Measurements from ENCODE around the gene CHD8. TPM values are rescaled to one million over a fixed set of nuclear protein-coding genes. Genes with fewer than 3 reads are reported as not detected.
A peak's percentile ranks its signal among the peaks of the same experiment; 100 is the strongest.

The CHD8 gene
- total and polyA plus RNA-seq, 2 of the 13 experiments (the other 11 are each of a cell fraction or from before 2014, with no cell fraction given): 35.1 to 79.6 TPM

DNA sequence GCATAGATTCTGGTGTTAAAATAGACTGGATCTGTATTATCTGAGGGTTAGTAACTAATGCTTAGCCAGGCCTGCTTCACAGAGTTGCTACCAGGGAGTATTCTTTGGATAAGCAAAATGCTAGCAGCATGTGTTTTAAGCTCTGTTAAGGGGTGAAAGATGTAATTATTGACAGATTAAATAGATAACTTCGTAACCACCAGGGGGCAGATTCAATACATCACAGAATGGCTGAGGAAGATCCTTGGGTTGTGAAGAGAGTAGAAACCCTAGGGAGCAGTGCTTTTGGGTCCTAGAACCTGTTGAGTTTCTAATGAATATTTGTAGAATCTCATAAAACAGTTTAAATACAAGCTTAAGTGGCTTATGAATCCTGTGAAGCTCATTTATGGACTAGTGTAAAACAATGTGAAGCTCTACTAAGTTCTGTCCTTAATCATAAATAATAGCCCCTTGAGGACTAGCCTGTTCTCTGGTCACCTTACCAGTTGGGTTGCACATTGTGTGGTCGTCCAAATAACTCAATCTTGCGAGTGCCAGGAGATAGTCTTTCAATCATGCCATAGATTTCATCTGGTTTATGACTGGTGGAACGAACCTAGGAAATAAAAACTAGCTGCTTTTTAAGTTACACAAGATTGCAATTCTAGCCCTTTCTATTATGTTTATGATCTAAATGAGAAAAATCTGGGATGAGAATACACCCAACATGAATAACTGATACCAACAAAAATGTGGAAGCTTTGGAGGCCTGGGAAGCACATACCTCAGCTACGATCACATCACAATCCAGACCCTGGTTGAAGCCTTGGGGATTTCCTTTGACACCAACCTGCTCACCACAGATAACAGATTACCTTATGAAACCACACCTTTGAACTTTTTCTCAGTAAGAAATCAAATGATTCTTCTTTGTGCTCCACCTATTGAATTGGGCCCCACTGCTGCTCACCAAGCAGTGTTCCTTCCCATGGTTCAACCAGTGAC lies 42.9 kb upstream of the CHD8 start (continued):
- TF ChIP-seq NR1H2 (CRISPR knock-in tag; IDR thresholded peaks at IDR 0.05; ENCODE audit: borderline replicate concordance, low read depth) (no peak), AGO2 (optimal IDR thresholded peaks at IDR 0.05; ENCODE audit: low read depth, low read length) (no peak), ATF1 (CRISPR knock-in tag; IDR thresholded peaks at IDR 0.05) (no peak; the same call in 1 of the 2 replicates), SMC3 (IDR thresholded peaks at IDR 0.05; ENCODE audit: low read length) (peak; percentile 92), THAP11 (CRISPR knock-in tag; IDR thresholded peaks at IDR 0.05) (no peak), POLR2AphosphoS5 (IDR thresholded peaks at IDR 0.05; ENCODE audit: low read depth, low read length) (peak; percentile 64), RAD21 (CRISPR knock-in tag; IDR thresholded peaks at IDR 0.05) (peak; percentile 82), BORCS8-MEF2B (CRISPR knock-in tag; IDR thresholded peaks at IDR 0.05) (no peak), PLRG1 (conservative IDR thresholded peaks at IDR 0.05) (no peak), GABPA (IDR thresholded peaks at IDR 0.05; ENCODE audit: low read depth, low read length) (no peak), GABPA (CRISPR knock-in tag; IDR thresholded peaks at IDR 0.05; ENCODE audit: low read depth) (0 out of 2 replicates have a peak, but pooled peaks have one; percentile 11), GFI1 (CRISPR knock-in tag; IDR thresholded peaks at IDR 0.05; ENCODE audit: borderline replicate concordance) (no peak), ZNF33B (CRISPR knock-in tag; IDR thresholded peaks at IDR 0.05) (no peak), POLR2G (IDR thresholded peaks at IDR 0.05; ENCODE audit: low read depth, low read length) (peak; percentile 19; the same call in 1 of the 2 replicates), TGIF2 (CRISPR knock-in tag; IDR thresholded peaks at IDR 0.05) (no peak)
- TF ChIP-seq, protein P1, sequence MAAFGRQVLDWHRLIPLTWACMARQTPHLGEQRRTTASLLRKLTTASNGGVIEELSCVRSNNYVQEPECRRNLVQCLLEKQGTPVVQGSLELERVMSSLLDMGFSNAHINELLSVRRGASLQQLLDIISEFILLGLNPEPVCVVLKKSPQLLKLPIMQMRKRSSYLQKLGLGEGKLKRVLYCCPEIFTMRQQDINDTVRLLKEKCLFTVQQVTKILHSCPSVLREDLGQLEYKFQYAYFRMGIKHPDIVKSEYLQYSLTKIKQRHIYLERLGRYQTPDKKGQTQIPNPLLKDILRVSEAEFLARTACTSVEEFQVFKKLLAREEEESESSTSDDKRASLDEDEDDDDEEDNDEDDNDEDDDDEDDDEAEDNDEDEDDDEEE (CRISPR knock-in tag; IDR thresholded peaks at IDR 0.05): no peak
- TF ChIP-seq, protein P2, sequence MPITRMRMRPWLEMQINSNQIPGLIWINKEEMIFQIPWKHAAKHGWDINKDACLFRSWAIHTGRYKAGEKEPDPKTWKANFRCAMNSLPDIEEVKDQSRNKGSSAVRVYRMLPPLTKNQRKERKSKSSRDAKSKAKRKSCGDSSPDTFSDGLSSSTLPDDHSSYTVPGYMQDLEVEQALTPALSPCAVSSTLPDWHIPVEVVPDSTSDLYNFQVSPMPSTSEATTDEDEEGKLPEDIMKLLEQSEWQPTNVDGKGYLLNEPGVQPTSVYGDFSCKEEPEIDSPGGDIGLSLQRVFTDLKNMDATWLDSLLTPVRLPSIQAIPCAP (CRISPR knock-in tag; IDR thresholded peaks at IDR 0.05; ENCODE audit: low read depth): no peak
- TF ChIP-seq, protein P3, sequence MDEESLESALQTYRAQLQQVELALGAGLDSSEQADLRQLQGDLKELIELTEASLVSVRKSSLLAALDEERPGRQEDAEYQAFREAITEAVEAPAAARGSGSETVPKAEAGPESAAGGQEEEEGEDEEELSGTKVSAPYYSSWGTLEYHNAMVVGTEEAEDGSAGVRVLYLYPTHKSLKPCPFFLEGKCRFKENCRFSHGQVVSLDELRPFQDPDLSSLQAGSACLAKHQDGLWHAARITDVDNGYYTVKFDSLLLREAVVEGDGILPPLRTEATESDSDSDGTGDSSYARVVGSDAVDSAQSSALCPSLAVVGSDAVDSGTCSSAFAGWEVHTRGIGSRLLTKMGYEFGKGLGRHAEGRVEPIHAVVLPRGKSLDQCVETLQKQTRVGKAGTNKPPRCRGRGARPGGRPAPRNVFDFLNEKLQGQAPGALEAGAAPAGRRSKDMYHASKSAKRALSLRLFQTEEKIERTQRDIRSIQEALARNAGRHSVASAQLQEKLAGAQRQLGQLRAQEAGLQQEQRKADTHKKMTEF (CRISPR knock-in tag; IDR thresholded peaks at IDR 0.05): 0 out of 2 replicates have a peak, but pooled peaks have one; percentile 15
- TF ChIP-seq, protein P4, sequence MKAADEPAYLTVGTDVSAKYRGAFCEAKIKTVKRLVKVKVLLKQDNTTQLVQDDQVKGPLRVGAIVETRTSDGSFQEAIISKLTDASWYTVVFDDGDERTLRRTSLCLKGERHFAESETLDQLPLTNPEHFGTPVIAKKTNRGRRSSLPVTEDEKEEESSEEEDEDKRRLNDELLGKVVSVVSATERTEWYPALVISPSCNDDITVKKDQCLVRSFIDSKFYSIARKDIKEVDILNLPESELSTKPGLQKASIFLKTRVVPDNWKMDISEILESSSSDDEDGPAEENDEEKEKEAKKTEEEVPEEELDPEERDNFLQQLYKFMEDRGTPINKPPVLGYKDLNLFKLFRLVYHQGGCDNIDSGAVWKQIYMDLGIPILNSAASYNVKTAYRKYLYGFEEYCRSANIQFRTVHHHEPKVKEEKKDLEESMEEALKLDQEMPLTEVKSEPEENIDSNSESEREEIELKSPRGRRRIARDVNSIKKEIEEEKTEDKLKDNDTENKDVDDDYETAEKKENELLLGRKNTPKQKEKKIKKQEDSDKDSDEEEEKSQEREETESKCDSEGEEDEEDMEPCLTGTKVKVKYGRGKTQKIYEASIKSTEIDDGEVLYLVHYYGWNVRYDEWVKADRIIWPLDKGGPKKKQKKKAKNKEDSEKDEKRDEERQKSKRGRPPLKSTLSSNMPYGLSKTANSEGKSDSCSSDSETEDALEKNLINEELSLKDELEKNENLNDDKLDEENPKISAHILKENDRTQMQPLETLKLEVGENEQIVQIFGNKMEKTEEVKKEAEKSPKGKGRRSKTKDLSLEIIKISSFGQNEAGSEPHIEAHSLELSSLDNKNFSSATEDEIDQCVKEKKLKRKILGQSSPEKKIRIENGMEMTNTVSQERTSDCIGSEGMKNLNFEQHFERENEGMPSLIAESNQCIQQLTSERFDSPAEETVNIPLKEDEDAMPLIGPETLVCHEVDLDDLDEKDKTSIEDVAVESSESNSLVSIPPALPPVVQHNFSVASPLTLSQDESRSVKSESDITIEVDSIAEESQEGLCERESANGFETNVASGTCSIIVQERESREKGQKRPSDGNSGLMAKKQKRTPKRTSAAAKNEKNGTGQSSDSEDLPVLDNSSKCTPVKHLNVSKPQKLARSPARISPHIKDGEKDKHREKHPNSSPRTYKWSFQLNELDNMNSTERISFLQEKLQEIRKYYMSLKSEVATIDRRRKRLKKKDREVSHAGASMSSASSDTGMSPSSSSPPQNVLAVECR (CRISPR knock-in tag; IDR thresholded peaks at IDR 0.05; ENCODE audit: borderline replicate concordance): no peak
